HG03097 (cell line): Measurements from ENCODE around the gene DGKZ.
"Not testable (repeated sequence)": the region's sequence is repeated elsewhere in the genome, so short reads cannot be mapped to it uniquely, and the experiment has no call there.

ENCODE experiments used
- ATAC-seq: cut with Tn5 transposase; IDR thresholded peaks from one replicate; pipeline ENCODE4 v1.9.1; 2021; ENCODE audit not compliant: unreplicated experiment, low FRiP score

DGKZ gene

GRCh38 chr11:46346886-46347636, at the start of gene DGKZ:
TSS of gene DGKZ (plus strand) at chr11:46347463. CDS start at chr11:46347660, 197 bp downstream.
- peak; percentile 61 for ATAC-seq

- ATAC-seq, result no peak
These were observed 48.4 kb upstream of the DGKZ start for GRCh38 chr11:46298699-46299433.

DNA sequence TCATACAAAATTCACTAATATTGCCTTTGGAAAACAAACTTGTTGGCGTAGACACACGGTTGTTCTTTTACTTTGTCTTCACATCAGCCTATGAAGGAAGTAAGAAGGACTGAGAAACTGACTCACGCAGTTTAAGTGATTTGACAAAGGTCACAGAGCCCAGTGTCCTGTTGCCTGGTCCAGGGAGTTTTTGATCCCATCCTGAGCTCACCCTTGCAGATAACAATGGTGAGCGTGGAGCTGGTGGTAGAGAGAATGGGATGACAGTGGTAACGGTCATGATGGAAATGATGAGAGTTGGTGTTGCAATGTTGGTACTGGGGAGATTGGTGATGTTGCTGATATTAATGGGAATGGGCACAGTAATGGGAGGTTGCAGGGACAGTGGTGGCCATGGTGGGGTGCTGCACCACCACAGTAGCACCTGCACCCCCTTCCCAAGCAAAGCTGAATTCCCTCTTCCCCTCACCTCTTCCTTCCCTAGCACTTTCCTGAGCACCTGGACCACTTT, 47.8 kb upstream of the DGKZ start:
- ATAC-seq, result no peak

DNA sequence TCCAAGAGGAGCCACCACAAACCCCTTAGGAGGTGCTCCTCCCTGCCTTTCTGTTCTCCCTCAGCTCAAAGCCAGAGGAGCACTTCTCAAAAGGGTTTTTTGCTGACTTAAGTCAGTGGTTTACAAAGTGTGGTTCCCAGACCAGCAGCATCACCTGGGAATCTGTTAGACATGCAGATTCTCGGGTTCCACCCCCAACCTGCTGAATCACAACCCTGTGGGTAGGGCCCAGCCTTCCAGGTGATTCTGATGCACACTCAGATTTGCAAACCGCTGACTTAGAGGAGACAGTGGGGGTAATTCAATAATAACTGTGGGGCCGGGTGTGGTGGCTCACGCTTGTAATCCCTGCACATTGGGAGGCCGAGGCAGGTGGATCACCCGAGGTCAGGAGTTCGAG, 47.0 kb upstream of the DGKZ start:
- ATAC-seq, result no peak

GRCh38 chr11:46302866-46303265, 44.4 kb upstream of the DGKZ start:
- peak; percentile 75 for ATAC-seq

DNA sequence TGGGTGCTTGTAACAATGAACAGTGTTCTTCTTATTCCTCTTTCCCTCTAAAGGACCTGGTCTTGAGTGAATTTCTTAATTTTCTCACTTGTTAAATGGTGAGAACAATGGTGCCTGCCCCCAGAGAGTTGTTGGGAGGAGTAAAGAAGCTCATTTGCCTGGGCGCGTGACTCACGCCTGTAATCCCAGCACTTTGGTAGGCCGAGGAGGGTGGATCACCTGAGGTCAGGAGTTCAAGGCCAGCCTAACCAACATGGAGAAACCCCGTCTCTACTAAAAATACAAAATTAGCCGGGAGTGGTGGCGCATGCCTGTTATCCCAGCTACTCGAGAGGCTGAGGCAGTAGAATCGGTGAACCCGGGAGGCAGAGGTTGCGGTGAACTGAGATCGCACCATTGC, 43.2 kb upstream of the DGKZ start:
- not testable (repeated sequence) for ATAC-seq

DNA sequence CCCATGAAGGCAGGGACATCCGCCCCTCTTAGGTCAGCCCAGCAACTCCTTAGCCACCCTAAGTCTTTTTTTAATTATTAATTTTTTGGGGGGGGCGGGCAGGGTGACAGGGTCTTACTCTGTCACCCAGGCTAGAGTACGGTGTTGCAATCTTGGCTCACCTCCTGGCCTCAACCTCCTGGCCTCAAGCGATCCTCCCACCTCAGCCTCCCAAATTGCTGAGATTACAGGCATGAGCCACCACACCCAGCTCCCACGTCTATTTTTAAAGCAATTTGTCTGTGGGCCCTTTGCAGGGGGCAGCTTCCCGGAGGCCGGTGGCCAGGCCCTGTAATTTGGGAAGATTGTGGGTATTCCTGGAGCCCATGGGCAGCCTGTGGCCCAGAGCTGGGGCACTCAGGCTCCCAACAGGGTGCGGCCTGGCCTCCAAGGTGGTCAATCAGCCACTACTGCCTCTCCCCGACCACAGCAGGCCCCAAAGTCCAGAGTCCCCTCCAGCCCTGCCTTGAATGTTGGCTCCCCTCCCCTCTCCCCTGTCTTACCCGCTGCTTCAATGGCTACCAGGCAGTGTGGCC, 42.6 kb upstream of the DGKZ start:
- ATAC-seq, result no peak

DNA sequence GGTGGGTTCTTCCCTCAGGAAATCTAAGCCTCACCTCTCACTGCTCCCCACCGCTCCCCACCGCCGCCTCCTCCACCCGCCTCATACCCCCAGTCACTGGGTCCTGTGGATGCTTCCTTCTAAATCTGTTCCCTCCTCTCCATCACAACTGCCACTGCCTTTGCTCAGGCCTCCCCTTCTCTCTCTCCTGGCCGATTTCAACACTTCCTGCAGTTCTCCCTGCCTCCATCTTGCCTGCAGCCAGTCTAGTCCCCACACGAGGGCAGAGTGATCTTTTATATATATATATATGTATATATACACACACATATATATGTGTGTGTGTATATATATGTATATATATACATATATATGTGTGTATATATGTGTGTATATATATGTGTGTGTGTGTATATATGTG, 42.0 kb upstream of the DGKZ start:
- ATAC-seq, result no peak

DNA sequence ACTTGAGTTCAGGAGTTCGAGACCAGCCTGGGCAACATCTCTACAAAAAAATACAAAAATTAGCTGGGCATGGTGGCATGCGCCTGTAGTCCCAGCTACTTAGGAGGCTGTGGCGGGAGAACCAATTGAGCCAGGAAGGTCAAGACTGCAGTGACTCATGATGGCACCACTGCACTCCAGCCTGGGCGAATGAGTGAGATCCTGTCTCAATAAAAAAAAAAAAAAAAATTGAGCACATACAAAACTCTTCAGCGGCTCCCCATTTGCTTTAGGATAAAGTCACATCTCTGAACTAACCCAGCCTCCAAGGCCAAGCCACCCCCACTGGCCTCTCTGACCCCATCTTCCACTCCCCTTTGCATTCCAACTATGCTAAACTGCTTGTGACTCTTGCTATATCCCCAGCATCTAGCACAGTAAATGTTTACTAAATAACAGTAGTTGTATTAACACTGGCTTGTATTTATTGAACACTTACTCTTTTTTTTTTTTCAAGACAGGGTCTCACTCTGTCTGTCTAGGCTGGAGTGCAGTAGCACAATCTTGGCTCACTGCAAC, 40.9 kb upstream of the DGKZ start:
- ATAC-seq, result no peak

- no peak for ATAC-seq
These were observed 39.9 kb upstream of the DGKZ start for GRCh38 chr11:46307369-46307768.

DNA sequence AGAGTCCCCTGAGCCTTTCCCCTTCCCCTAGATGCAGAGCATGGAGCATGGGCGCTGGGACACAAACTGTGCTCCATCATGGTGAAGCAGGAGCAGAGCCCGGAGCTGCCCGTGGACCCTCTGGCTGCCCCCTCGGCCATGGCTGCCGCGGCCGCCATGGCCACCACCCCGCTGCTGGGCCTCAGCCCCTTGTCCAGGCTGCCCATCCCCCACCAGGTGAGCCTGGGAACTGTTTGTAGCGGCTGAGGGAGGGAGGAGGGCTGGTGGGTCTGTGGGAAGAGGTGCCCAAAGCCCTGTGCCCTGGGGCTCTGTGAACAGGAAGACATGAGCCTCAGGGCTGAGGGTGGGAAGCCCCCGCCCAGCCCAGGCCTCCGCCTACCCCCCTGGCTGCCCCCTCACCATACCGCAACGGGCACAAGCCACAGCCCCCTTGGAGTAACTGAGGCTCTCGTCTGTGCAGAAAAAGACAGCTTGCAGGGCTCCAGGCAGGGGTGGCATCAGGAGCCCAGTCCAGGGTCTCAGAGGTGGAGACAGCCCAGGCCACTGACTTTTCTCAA, 39.4 kb upstream of the DGKZ start:
- ATAC-seq, result no peak

DNA sequence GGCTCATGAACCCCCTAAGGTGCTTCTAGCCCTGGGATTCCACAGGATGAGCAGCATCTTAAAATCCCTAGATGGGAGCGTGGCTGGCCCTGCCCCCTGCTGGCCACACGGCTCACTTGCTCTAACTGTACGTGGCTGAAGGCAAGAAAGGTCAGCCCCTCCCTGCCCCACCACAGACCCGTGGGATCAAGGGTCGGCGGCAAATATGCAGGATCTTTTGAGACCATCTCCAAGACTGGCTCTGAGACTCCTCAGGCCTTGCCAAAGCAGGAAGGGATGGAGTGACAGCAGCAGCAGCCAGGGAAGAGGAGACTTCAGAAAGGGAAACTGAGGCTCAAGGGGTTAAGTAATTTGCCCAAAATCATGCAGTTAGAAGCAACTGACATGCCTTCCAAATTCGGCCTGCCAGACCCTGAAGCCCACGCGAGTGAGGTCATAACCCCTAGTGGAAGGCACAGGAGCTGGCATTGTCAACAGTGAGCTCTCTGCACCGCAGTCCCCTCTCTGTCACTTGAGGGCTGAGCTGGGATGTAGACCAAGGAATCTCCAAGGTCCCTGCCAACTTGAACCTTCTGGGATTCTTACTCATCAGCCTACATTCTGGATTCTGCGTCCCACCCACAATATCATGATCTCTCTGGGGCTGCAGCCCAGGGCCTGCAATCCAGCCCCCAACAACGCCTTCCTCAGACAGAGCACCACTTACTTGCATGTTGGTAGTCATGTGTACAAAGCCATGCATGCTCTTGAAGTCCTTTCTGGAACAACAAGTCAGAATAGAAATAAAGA, 38.4 kb upstream of the DGKZ start:
- no peak for ATAC-seq

- no peak for ATAC-seq
These were observed 37.4 kb upstream of the DGKZ start for GRCh38 chr11:46309814-46310259.

GRCh38 chr11:46315033-46315738, 32.1 kb upstream of the DGKZ start:
- no peak for ATAC-seq

DNA sequence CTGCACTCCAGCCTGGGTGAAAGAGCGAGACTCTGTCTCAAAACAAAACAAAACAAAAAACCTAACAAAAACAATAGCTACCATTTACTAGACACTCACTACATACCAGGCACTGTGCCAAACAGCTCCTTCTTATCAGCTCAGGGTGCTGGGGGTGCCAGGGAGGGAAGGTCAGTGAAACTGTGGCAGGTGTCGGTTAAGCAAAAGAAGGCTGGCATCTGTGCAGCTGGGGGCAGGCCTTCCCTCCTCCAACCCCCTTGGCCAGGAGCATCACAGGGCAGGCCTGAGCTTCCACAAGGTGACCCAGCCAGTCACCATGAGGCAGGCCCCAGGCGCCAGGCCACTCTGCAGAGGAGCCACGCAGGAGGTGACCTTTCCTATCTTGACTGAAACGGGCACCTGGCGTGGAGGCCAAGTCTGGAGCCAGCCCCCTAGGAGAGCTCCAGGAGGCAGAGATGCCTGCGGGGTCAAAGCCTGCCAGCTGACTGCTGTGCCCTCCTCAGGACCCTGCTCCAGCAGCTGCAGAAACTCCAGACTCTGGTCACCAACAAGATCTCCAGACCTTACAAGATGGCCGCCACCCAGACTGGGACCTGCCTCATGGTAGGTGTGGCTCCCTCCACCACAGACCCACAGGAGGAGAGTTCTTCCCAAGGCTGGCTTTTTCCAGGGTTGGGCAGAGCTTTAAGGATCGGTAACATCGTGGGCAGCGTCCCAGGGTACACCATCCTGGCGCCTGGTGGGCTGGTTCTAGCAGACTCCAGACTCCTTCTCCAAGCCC, 31.3 kb upstream of the DGKZ start:
- ATAC-seq, result no peak

DNA sequence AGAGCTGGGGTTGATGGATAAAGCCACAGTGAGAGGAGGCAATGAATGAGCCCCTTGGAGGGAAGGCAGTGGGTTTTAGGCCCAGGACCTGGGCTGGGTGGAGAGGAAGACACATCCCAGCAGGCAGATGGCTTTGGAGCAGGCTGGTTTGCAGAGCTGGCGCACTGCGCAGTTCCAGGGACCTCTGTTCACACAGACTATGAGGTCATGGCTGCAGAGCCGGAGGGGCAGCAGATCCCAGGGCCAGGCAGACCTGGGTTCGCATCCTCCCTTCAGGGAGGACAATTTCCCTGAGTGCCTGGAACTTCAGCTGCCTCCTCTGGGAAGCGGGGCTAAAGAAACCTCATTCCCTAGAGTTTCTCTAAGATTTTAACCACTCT, 28.2 kb upstream of the DGKZ start:
- no peak for ATAC-seq

GRCh38 chr11:46321757-46322156, 25.5 kb upstream of the DGKZ start:
- ATAC-seq, result no peak

DNA sequence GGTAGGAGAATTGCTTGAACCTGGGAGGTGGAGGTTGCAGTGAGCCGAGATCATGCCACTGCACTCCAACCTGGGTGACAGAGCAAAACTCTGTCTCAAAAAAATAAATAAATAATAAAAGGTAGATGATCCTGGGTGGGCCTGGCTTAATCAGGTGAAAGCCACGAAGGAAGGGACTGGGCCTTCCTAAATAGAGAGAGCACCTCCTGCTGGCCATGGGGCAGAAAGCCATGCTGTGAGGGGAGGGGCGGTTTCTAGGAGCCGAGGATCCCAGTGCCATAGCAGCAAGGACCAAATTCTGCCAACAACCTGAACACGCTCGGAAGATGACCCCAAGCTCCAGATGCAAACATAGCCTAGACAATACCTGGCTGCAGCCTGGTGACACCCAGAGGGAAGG, 24.5 kb upstream of the DGKZ start:
- no peak for ATAC-seq
